GM18858 (cell line): ENCODE results near the gene NEDD8.
"Not testable (repeated sequence)": the region's sequence is repeated elsewhere in the genome, so short reads cannot be mapped to it uniquely, and the experiment has no call there.

ENCODE experiments used
- ATAC-seq: cut with Tn5 transposase; IDR thresholded peaks from one replicate; pipeline ENCODE4 v1.9.1; 2021; ENCODE audit not compliant: unreplicated experiment

NEDD8 gene

DNA sequence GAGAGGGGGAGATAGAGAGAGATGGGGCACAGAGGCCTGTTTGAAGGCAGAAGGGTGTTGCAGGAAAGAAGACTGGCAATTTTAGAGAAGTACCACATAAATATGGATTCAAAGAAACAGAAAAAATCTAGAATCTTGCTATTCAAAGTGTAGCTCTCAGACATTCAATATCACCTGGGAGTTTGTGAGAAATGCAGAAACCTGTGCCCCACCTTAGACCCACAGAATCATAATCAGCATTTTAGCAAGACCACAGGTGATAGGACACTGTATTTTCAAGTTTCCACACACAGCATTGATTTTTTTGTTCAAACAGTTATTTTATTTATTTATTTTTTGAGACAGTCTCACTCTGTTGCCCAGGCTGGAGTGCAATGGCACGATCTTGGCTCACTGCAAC, 3.3 kb downstream of the NEDD8 start:
- ATAC-seq = no peak

DNA sequence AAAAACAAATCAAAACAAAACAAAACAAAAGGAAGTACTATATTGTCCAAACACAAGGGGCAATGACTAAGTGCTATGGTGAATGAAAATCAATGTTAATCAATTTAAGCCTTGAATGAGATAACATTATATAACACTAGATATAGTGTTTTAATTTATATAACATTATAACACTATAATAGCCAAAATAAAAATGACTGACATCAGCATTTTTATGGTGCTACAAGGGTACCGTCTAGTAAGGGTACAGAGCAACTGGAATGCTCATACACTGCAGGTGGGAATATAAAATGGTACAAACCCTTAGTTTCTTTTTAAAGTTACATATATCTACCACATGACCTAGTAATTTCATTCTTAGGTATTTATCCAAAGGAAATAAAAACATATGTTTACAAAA, 5.7 kb downstream of the NEDD8 start:
- ATAC-seq = no peak

DNA sequence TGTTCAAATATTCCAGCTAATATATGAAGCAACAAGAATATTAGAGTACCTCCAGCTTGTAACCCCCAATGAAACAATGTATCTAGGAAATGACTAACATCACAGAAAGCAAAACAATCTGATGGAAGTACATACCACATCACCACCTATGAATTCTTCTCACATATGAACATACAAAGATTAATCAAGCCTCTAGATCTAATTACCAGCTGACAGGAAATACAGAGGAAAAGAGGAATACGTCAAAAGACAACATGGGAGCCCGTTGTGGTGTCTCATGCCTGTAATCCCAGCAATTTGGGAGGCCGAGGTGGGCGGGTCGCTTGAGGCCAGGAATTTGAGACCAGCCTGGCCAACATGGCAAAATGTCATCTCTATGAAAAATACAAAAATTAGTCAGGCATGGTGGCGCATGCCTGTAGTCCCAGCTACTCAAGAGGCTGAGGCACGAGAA, 7.5 kb downstream of the NEDD8 start:
- no peak for ATAC-seq

DNA sequence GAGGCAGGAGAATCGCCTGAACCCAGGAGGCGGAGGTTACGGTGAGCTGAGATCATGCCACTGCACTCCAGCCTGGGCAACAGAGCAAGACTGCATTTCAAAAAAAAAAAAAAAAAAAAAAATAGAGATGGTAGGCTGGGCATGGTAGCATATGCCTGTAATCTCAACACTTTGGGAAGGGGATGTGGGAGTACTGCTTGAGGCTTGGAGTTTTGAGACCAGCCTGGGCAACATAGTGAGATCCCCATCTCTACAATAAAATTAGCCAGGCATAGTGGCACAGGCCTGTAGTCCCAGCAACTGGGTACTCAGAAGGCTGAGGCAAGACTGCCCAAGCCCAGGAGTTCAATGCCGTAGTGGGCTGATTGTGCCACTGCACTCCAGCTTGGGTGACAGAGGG, 9.2 kb downstream of the NEDD8 start:
- ATAC-seq = not testable (repeated sequence)

DNA sequence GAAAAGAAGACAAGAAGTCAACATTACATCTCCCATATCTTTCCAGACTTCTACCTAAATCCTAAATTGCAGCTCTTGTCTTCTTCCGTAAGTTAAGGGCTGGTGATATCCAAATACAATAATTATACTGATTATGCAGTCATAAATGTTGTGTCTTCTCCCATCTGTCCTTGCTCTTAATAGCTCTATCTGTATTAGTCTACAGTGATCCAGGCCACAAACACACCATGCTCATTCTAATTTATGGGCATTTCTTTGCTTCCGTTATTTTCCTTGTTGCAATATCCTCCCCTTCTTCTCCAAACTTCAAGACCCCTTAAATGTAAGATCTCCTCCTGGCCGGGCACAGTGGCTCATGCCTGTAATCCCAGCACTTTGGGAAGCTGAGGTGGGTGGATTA, 12.6 kb downstream of the NEDD8 start:
- ATAC-seq = no peak

DNA sequence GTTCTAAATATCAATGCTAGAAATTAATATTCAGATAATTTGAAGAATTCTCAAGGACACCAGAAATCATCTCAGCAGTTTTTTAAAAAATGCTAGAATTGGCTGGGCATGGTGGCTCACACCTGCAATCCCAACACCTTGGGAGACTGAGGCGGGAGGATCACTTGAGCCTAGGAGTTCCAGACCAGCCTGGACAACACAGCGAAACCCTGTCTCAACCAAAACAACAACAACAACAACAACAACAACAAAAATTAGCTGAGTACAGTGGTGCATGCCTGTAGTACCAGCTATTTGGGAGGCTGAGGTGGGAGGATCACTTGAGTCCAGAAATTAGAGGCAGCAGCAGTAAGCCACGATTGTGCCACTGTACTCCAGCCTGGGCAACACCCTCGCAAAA, 13.1 kb downstream of the NEDD8 start:
- no peak for ATAC-seq

DNA sequence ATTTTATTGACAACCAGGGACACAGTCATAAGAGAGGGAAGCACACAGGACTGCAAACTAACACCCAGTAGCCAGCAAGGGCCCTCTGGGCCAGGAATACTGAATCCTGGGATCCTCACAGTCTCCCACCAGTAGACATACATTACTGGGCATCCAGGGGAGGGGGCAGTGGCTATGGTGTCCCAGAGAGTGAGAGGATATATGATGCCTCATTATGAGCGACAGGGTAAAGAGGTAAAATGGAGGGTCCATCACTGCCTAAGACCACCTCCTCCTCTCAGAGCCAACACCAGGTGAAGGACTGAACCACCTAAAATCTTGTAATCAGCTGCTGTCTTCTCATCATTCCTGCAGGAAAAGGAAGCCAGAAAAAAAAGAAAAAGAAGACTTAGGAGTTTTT, 15.3 kb downstream of the NEDD8 start:
- ATAC-seq = not testable (repeated sequence)

DNA sequence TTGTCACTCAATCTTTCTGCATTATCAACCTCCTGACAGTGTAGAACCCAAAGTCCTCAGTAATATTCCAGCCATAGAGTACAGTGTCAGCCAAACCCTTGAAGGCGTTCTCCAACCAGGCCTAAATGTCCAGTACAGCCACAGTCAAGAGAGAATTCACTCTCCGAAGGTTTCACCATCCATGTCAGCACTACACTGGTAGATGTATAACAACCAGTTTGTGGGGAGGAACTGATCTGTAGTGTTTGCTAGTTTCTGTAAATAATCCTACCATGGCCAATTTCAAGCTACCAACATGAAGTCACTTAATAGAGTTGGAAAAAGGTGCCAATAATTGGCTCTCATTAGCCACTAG, 15.8 kb downstream of the NEDD8 start:
- ATAC-seq = no peak

DNA sequence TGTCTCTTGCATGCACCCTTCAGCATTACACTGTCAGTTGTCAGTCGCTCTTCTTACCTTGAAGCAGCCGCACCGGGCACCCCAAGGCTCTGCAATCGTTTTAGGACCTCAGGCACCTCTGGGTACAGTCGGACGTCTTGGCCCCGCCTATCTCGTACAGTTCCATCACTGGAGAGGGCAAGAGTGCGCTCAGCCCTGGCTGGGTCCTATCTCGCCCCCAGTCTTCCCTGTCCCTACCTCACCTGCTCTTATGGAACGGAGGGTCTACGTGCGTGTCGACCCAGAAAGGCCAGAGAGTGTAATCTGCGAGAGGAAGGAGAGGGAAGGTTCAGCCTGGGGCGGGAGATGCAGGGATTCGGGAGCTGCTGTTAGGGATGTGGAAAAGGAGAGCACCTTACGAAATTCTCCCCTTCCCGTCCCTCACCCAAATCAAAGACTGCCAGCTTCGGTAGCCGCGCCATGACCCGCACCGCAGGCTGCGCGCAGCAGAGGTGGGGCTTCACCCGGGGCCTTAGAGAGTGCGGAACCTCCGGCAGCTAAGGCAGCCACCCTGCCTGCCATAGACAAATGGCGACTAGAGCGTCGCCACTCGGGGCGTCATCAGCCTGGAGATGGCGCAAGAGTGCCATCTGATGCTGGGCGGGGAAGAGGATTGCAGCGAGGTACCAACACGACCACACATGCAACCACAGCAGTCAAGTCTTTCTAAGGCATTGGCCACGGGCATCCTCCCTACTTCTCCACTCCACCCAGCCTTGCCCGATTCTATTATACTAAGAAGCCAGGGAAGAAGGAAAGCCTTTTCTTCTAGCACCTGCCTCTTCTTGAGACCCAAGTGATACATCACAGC, 16.4 kb downstream of the NEDD8 start, which contains the start of gene MDP1:
Gene MDP1 (minus strand): TSS at position 572 of the 850 bp plus-strand sequence. CDS start 111 bp downstream, at position 461.
- ATAC-seq = peak; percentile 52

DNA sequence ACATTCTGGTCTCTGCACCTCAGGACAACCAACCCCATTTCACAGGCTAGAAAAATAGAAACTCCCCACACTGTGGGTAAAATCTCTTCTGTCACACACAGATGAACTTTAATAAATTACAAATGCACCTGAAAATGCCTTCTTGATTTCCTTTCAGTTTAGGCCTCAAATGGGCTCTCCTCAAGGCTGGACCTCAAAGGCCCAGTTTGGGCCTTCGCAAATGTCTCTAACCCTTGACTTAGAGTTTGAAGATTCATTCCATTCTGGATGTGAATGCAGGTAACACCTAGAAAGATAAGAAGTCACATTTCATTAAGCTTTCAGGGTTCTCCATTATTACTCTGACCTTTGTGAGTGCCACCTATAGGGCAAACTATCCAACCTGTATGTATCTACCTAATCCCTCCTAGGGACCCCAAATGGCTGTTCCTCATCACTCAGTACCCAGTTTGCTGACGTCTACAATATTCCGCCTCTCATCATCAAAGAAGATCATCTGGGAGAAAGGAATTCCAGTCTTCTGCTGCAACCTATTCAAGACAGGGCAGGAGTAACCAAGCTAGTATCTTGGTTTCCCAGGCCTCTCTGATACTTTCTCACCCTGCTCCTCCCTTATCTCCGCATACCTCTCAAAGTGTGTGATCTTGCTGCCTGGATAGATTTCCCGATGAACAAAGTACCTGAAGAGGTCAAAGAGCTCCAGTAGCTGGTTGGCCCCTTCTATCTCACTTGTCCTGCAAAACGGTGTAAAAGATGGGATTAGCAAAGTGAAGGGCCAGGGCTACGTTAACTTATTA, 18.1 kb downstream of the NEDD8 start:
- ATAC-seq = no peak

DNA sequence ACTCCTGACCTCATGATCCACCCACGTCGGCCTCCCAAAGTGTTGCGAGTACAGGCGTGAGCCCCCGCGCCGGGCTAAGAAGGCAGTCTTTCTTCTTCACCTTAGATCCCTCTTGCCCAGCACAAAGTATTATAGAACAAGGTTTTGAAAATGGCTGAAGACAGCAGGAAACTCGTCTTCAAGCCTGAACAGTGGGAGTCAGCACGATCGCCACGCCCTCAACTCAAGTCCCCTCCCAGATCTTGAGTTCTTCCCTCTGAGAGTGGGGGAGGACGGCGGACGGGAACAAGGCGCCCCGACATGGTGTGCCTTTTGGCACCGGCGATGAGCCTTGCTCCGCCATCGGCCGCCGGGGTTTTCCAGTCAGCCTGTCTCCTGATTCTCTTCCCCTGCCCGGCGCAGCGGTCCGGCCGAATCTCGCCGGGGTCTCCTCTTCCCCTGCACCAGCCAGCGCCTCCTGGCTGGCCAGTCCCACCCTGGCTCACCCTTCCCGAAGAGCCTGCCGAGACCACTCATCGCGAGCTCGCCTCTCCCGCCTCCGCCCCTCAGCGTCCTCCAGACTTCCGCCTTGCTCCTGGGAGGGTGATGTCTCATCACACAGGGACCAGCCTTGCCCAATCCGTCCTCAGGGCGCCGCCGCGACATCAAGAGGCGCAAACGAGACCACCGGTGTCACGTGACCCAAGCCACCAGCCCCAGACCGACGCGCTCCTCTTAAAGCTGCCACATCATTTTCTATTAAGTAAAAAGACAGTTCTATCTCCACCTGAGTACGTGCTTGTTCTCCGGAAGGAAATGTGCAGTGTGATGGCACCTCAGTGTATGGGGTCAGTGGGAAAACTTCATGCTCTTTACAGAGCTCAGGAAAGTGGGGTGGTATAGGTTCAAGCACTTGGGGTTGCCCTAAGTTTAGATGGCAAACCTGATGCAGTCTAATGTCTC, 19.0 kb downstream of the NEDD8 start, which contains the start of gene CHMP4A:
Gene CHMP4A (minus strand): TSS at position 565 of the 942 bp plus-strand sequence. CDS start 49 bp downstream, at position 516.
- peak; percentile 68 for ATAC-seq

DNA sequence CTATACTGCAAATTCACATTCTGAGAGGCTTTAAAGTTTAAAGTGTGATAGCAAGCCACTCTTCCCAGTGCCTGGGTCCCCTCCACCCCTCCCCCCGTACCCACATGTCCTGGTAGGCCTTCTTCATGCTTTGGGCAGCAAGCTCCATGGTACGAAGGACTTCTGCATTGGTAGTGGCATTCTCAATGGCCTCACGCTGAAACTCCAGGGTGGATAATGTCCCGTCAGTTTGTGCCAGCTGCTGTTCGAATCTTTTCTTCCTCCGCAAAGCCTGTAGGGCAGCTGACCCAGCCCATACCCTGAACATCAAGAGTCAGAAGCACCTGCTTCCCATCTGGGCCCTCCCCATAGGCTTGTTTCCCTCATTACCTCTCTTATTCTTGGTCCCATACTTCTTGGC, 20.9 kb downstream of the NEDD8 start:
- no peak for ATAC-seq

DNA sequence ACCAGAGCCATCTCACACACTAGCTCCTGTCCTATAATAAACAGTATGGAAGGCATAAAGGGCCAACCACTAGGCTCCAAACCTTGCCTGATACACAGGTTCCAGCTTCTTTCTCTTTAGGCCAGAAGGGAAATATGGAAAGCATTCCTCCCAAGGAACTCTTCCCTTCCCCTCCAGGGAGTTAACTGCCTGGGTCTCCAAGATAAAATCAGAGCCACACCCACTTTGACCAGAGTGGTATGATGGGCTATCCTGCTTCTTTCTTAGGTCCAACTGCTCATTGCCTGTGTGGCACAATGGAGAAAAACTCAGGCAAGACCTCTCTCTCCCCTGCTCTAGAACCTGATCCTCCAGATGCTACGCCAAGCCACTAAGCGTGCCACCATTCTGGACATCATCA, 24.5 kb downstream of the NEDD8 start:
- ATAC-seq = no peak

DNA sequence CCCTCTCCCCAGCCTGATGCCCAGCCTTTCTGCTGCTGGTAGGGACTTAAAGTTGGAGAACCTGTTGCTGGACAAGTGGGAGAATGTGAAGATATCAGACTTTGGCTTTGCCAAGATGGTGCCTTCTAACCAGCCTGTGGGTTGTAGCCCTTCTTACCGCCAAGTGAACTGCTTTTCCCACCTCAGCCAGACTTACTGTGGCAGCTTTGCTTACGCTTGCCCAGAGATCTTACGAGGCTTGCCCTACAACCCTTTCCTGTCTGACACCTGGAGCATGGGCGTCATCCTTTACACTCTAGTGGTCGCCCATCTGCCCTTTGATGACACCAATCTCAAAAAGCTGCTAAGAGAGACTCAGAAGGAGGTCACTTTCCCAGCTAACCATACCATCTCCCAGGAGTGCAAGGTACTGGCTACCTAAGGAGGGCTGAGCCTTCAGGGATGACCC, 25.0 kb downstream of the NEDD8 start:
- ATAC-seq = no peak

DNA sequence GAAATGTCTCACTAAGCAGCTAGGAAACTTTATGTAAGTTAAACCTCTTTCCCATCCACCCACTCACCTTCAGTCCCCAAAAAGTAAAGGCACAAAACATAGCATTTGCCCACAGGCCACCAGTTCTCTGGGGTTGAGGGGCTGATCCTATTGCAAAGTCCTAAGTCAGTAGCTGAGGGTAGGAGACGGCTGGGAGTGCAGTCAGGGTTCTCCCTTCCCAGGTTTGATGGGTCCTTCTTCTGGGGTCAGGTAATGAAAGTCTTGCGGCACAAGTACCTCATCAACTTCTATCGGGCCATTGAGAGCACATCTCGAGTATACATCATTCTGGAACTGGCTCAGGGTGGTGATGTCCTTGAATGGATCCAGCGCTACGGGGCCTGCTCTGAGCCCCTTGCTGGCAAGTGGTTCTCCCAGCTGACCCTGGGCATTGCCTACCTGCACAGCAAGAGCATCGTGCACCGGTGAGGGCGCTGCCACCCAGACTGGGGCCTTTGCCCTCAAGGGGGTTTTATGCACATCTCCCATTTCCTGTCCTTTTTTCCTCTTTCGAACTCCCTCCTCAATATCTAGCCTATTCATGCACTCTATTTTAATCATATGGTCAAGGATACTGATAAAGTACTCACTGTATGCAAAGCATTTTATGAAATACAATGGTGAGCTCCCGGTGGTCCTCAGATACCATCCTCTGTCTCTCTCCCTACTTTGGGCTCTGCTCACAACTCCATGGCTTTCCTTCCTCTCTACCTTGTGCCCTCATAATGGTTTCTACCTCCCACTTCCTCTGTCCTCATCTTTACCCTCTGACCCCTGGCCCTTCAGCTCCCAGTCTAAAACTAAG, 25.7 kb downstream of the NEDD8 start:
- no peak for ATAC-seq

DNA sequence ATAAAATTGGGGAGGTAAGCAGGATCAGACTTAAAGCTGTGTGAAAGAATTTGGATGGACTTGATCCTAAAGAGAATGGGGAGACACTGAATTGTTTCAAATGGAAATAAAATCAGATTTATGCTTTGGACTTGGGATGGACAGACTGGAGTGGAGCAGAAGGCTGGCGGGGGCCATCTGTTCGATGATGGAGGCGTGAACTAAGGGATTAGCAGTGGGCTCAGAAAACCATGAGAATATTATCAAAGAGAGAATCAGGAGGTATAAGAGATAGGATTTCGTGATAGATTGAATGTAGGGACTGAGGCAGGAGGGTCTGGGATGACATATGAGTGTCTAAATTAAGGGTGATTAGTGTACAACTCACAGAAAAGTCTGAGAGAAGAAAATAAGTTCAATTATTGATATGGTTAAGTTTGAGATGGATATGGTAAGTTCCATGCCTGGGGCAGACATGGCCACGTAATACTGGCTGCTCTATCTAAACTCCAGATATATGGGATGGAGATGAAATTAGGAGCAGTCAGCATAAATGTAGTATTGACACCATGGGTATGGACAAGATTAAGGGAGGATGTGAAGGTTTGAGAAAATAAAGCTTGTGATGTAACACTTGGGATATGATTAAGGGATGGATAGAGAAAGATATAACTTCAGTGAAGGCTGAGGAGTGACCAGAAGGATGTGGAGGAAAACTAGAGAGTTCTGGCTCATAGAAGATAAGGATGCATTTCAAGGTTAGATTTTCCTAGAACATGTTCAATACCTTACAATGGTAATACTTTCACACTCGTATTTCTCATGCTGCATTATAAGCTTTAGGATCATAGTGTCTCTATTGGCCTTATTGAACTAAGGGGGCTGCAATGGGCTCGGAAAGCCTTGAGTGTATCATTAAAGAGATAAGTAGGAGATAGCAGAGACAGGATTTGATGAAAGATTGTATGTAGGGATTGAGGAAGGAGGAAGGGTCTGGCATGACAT, 27.7 kb downstream of the NEDD8 start:
- ATAC-seq = no peak

DNA sequence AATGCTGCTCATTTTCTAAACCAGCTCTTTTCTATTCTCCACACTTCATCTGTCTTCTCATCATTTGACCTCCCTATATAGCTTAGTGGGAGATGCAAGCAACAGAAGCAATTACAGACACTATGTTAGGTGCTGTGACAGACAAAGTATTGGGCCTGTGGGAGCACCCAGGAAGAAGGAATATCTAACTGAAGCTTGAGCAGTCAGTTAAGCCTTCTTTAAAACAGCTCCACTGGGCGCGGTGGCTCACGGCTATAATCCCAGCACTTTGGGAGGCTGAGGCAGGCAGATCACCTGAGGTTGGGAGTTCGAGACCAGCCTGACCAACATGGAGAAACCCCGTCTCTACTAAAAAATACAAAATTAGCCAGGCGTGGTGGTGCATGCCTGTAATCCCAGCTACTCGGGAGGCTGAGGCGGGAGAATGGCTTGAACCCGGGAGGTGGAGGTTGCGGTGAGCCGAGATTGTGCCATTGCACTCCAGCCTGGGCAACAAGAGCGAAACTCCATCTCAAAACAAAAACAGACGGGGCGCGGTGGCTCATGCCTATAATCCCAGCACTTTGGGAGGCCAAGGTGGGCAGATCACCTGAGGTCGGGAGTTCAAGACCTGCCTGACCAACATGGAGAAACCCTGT, 28.8 kb downstream of the NEDD8 start:
- ATAC-seq = not testable (repeated sequence)

DNA sequence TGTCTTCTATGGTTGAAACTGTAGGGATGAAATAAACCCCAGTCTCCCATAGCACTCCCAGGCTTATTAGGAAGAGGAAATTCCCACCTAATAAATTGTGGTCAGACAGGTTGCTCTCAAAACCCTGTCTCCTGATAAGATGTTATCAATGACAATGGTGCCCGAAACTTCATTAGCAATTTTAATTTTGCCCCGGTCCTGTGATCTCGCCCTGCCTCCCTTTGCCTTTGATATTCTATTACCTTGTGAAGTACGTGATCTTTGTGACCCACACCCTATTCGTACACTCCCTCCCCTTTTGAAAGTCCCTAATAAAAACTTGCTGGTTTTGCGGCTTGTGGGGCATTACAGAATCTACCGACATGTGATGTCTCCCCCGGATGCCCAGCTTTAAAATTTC, 29.6 kb downstream of the NEDD8 start:
- ATAC-seq = not testable (repeated sequence)
